Astrocyte of the cerebellum (primary cell): Measurements from ENCODE around the gene KLHL12.

Experiments used
- DNase-seq: peaks from one replicate; pipeline ENCODE4 v3.0.0-alpha.2; 2011; ENCODE audit warnings: low read depth
- H3K4me3 ChIP-seq: 2 replicates; pipeline ENCODE4 v1.5.1; 2011; ENCODE audit warnings: mild to moderate bottlenecking, low read depth, low read length, moderate library complexity
- in situ Hi-C: cut with HindIII; loops from 2 replicates; pipeline ENCODE4 v1.10.0; 2017; ENCODE audit warnings: low sequenced_read_pairs
- TF ChIP-seq, protein P1 (sequence below): IDR thresholded peaks from 2 replicates; pipeline ENCODE4 v1.5.1; 2012; ENCODE audit warnings: low read length, low read depth, moderate library complexity, mild to moderate bottlenecking; ENCODE audit errors: missing control alignments

The KLHL12 gene

DNA sequence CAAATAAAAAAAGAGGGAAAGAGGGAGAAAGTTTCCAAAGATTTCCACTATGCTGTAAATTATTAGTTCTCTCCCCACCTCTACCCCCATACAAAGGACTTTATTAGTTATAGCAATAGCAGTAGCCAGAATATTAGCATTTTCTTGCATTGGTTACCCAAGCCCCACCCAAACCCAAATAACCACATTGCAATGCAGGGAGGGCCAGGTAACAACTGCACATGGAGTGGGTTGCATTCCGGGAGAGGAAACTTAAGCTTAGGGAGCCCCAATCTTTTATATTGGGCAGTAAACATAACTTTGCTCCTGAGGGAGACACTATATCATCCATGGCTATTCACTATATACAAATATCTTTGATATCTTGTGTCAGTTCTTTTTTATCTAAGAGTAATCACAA, 25.1 kb upstream of the KLHL12 start:
- in situ Hi-C loops = no loop called here
- no peak overlapping the region for H3K4me3 ChIP-seq
- no peak for DNase-seq
- TF ChIP-seq, protein P1, sequence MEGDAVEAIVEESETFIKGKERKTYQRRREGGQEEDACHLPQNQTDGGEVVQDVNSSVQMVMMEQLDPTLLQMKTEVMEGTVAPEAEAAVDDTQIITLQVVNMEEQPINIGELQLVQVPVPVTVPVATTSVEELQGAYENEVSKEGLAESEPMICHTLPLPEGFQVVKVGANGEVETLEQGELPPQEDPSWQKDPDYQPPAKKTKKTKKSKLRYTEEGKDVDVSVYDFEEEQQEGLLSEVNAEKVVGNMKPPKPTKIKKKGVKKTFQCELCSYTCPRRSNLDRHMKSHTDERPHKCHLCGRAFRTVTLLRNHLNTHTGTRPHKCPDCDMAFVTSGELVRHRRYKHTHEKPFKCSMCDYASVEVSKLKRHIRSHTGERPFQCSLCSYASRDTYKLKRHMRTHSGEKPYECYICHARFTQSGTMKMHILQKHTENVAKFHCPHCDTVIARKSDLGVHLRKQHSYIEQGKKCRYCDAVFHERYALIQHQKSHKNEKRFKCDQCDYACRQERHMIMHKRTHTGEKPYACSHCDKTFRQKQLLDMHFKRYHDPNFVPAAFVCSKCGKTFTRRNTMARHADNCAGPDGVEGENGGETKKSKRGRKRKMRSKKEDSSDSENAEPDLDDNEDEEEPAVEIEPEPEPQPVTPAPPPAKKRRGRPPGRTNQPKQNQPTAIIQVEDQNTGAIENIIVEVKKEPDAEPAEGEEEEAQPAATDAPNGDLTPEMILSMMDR = no peak

- in situ Hi-C loops = no loop called here
- DNase-seq = no peak
- TF ChIP-seq, protein P1 = no peak
- no peak overlapping the region for H3K4me3 ChIP-seq
These were observed 24.4 kb upstream of the KLHL12 start for GRCh38 chr1:202951437-202951836.

GRCh38 chr1:202945483-202945882, 18.4 kb upstream of the KLHL12 start:
- DNase-seq = no peak
- no peak overlapping the region for H3K4me3 ChIP-seq
- TF ChIP-seq, protein P1 = no peak
- in situ Hi-C loops = no loop called here

DNA sequence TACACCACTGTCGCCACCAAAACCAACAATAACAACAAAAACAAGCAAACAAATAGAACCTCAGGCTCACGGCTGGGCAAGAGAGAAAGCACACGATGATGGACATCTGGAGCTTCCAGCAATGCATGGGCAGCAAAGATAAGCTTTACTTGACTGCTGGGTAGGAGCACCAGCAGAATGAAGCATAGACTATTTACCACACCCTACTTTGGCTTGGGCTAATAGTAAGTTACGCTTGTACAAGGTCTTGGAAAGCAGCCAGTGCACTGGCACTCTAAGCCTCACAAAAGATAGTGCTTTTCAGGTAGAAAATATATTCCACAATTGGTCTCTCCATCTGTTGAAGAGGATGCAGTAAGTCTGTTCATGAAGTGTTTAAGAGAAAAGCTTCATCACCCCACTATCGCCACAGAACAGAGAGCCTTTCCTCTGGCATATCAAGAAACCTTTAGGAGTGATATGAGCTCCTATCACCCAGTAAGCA, 17.4 kb upstream of the KLHL12 start:
- H3K4me3 ChIP-seq = no peak overlapping the region
- in situ Hi-C loops = no loop called here
- no peak for DNase-seq
- TF ChIP-seq, protein P1 = no peak

- TF ChIP-seq, protein P1 = no peak
- H3K4me3 ChIP-seq = no peak overlapping the region
- no peak for DNase-seq
- in situ Hi-C loops = no loop called here
These were observed 15.4 kb upstream of the KLHL12 start for GRCh38 chr1:202942426-202942825.

GRCh38 chr1:202941372-202941771, 14.3 kb upstream of the KLHL12 start:
- no peak for DNase-seq
- TF ChIP-seq, protein P1 = no peak
- no peak overlapping the region for H3K4me3 ChIP-seq
- in situ Hi-C loops = no loop called here

DNA sequence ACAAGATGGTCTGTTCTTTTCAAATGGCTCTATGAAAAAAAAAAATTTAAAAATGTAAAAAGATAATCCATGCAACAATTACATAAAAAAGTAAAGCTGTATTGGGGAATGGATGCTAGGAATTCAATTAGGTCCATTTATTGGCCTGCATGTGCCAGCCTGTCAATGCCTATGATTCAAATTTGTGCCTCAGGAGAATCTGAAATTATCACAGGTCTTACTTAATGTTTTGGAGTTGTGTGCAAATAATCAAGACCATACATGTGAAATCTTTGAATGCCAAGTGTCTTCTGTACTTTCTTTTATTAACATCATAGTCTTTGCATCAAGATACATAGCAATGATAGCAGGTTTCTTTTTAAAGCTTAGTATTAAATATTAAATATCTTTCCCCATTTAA, 13.5 kb upstream of the KLHL12 start:
- in situ Hi-C loops = no loop called here
- TF ChIP-seq, protein P1 = no peak
- no peak for DNase-seq
- no peak overlapping the region for H3K4me3 ChIP-seq
